Measurements from ENCODE around the gene APOL3. TPM values are rescaled to one million over a fixed set of nuclear protein-coding genes. Genes with fewer than 3 reads are reported as not detected.

APOL3 gene
- total RNA-seq, 1 donor from 2014 or later = 77.0 TPM

DNA sequence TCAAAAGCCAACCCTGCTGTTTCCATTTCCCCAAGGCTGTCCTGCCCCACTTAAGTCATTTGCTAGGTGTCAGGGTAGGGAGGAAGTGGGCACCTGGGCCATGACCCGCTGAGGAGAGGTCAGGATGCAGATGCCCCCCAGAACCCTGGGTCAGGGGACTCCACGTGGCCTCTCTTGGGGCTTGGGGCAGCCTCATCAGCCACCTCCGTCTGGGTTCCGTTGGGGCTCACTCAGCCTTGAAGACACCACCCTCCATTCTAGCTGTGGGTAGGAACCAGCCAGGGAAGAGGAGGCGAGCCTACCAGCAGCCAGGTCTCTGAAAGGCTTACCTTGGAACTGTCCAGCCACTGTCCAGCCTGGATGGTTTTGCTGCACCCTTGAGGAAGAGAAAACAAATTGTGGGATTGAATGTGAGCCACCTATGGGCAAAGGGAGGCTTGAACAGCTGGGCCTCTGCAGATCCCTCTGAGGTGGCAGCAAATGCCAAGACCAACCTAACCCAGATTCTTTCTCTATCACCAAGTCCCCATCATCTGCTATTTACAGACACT, 38.5 kb upstream of the APOL3 start:
- no peaks in the 10 kb centered on the region for H3K9me3 ChIP-seq
- DNase-seq (no peak), ATAC-seq (no peak)
- no peaks in the 10 kb centered on the region for H3K27me3 ChIP-seq (ENCODE audit: low read depth)
- TF ChIP-seq, protein P1, sequence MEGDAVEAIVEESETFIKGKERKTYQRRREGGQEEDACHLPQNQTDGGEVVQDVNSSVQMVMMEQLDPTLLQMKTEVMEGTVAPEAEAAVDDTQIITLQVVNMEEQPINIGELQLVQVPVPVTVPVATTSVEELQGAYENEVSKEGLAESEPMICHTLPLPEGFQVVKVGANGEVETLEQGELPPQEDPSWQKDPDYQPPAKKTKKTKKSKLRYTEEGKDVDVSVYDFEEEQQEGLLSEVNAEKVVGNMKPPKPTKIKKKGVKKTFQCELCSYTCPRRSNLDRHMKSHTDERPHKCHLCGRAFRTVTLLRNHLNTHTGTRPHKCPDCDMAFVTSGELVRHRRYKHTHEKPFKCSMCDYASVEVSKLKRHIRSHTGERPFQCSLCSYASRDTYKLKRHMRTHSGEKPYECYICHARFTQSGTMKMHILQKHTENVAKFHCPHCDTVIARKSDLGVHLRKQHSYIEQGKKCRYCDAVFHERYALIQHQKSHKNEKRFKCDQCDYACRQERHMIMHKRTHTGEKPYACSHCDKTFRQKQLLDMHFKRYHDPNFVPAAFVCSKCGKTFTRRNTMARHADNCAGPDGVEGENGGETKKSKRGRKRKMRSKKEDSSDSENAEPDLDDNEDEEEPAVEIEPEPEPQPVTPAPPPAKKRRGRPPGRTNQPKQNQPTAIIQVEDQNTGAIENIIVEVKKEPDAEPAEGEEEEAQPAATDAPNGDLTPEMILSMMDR (IDR thresholded peaks at IDR 0.05) = no peak
- intact Hi-C loops (cut with DNase I) = no loop called here
- H3K36me3 ChIP-seq = no peaks in the 10 kb centered on the region
- no peak overlapping the region for H3K27ac ChIP-seq
- H3K4me1 ChIP-seq = peaks cover 37% of the 10 kb centered on the region
- no peak overlapping the region for H3K4me3 ChIP-seq

DNA sequence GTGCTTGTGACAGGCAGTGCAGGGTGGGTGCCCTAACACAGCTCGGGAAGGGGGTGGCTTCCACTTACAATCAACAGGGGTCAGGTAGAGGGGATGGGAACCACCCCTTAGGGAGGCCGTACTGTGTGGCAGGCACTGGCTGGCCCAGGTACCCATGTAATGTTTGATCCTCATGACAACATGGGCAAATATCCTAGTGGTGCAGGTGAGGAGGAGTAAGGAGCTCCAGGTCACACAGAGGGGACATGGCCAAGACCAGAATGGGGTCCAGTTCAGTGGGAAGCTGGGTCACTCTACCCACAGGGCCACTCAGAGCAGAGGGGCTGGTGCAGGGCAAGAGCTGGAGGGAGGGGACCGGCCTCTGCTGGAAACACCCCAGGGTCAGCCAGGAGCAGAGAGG, 38.0 kb upstream of the APOL3 start:
- Histone ChIP-seq H3K4me3 (no peak overlapping the region), H3K9me3 (no peaks in the 10 kb centered on the region), H3K27ac (no peak overlapping the region), H3K4me1 (peaks cover 37% of the 10 kb centered on the region), H3K27me3 (ENCODE audit: low read depth) (no peaks in the 10 kb centered on the region), H3K36me3 (no peaks in the 10 kb centered on the region)
- DNase-seq = no peak
- intact Hi-C loops (cut with DNase I) = no loop called here
- ATAC-seq = no peak
- TF ChIP-seq, protein P1 (IDR thresholded peaks at IDR 0.05) = no peak

DNA sequence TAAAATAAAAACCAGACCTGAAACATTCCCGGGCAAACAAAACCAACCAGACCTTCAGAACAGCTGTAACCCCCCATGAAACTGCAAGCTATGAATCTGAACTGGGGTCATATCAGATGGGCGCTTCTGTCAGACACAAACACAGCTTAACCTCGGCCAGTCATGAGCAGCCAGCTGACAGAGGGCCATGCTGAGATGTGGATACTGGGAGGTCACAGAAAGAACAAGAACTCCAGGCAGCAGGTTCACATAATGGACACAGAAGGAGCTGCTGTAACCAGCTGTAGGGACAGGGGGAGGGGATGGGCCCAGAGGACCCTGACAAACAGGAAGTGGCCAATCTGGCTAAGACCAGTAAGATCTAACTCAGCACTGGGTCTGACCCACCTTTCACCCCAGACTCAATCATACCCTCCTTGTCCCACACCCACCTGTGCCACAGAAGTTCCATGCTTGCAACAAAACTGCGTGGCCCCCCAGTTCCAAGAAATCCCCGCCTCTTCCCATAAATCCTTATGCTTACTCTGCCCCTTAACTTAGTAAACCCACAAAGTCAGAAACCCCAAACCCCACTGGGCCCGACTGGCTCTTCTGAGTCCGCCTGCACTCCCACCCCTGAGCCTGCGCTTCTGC, 37.1 kb upstream of the APOL3 start:
- H3K27me3 ChIP-seq (ENCODE audit: low read depth) = no peaks in the 10 kb centered on the region
- ATAC-seq (peak; percentile 6 to 8), DNase-seq (no peak)
- peaks cover 1% of the 10 kb centered on the region for H3K36me3 ChIP-seq
- no peak overlapping the region for H3K4me3 ChIP-seq
- H3K4me1 ChIP-seq = peaks cover 37% of the 10 kb centered on the region
- TF ChIP-seq, protein P1 (IDR thresholded peaks at IDR 0.05) = no peak
- intact Hi-C loops (cut with DNase I) = no loop called here
- peak overlapping the region; percentile 46 for H3K27ac ChIP-seq
- H3K9me3 ChIP-seq = no peaks in the 10 kb centered on the region

DNA sequence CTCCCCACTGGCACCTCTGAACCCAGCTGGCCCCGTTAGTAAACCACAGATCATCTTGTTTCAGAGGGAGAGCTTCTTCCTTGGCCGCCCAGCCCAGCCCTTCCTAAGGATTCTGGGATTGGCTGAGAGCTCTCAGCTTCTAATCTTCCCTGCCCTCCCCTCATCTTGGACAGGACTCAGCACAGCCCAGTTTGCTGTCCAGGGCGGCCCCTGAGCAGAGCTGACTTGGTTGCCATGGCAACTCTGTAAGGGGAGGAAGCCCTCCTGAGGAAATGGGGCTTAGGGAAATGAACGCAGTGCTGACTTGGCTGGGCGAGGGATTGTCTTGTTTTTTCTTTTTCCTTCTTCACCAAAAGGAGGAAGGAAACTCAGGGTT, 36.5 kb upstream of the APOL3 start:
- Histone ChIP-seq H3K36me3 (peaks cover 3% of the 10 kb centered on the region), H3K27me3 (ENCODE audit: low read depth) (no peaks in the 10 kb centered on the region), H3K27ac (no peak overlapping the region), H3K4me3 (no peak overlapping the region), H3K9me3 (no peaks in the 10 kb centered on the region), H3K4me1 (peaks cover 36% of the 10 kb centered on the region)
- DNase-seq (no peak), ATAC-seq (peak; percentile 30 to 43)
- intact Hi-C loops (cut with DNase I) = no loop called here
- TF ChIP-seq, protein P1 (IDR thresholded peaks at IDR 0.05) = no peak

DNA sequence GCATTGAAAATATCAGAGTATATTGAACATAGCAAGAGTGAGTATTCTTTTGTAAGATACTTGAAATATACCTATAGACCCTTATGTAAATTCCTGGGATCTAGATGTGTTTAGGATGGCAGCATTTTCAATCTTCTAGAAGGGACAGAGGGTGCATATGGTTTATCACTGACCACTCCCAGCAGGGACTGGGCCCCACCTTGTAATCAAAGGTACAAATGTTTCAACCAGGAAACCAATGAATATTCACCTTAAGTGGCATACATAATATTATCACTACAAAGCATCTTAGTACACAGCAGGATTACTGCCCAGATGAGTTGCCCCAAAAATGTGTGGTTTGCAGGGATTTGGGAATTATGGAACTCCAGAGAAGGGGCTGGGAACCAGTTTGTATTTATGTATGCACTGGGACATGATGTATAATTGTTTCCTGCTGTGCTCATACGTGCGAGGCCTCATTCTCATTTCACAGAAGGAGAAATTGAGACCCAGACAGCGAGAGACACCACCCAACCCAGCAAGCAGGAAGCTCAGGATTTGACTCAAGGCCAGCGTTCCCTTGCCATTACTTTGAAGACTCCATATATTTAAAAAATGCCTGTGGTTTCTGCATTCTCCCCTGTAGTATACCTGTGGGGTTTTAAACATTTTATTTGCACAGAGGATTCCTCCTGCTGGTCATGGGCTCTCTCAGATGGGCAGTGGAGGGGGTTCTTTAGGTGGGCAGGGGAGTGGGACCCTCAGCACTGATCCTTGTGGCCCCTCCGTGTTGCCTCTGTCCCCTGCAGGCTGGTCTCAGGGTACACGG, 35.9 kb upstream of the APOL3 start:
- intact Hi-C loops (cut with DNase I) = no loop called here
- DNase-seq (no peak), ATAC-seq (no peak)
- peaks cover 5% of the 10 kb centered on the region for H3K36me3 ChIP-seq
- no peaks in the 10 kb centered on the region for H3K9me3 ChIP-seq
- TF ChIP-seq, protein P1 (IDR thresholded peaks at IDR 0.05) = no peak
- no peak overlapping the region for H3K4me3 ChIP-seq
- no peak overlapping the region for H3K27ac ChIP-seq
- no peaks in the 10 kb centered on the region for H3K27me3 ChIP-seq (ENCODE audit: low read depth)
- peaks cover 30% of the 10 kb centered on the region for H3K4me1 ChIP-seq
